Posterior vena cava (tissue), 2 donors: ENCODE measurements around the gene MOB3A. TPM values are rescaled to one million over a fixed set of nuclear protein-coding genes. Genes with fewer than 3 reads are reported as not detected.

ENCODE experiments used
- DNase-seq: peaks from one replicate; pipeline ENCODE4 v3.0.0-alpha.2; 2020; ENCODE audit warnings: low spot score
- intact Hi-C, 2 donors: fragments of 100-400 bp; cut with DNase I; formaldehyde crosslinking; loops; one replicate each; pipeline versions ENCODE4 v1.14.1 to v1.14.2; 2022 to 2023
- total RNA-seq, 2 donors: library from RNA; stranded (reverse); fragmentation: NEBNext Ultra II Directional; extraction: Animal tissue kit (Norgen Biotek cat#: 25700); gene quantifications; one replicate each; pipeline ENCODE4 v1.2.1, GENCODE V29; 2021
- donor health status: DM: yes; HTN: yes; CAD: no.
- donor health status: DM: yes; HTN: yes; CAD: no.

Gene MOB3A
- total RNA-seq, 2 donors from 2014 or later, result 55.8 to 57.1 TPM

- no peak for DNase-seq
- intact Hi-C loops, result no loop called here
Measured at GRCh38 chr19:2127758-2128157, 31.6 kb upstream of the MOB3A start.

DNA sequence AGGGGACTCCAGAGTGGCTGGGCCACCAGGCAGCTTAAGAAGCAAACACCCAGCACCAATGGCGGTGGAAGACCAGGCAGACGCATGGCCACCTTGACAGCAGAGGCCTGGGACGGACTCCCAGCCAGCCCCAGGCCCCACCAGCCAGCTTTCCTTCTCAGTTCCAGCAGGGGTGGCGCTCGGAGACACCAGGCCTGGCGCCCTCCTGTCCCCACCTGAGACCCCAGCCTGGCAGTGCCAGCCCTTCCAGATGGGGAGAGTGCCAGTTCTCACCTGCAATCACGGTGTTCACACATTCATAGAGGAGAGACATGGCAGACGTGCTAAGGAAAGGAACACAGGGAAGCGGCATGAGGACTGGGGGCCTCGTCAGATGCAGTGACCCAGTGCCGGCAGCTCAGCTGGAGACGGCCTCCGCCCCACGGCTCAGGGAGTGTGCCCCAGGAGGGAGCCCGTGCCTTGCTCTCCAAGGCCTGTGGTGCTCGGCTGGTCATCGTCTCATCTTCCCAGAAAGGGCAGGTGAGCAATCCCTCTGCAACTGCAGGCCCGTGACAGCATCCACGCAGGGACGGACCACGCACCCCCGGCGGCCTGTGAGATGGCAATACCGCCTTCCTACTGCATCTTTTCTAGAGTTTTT, 30.9 kb upstream of the MOB3A start:
- no peak for DNase-seq
- intact Hi-C loops, result no loop called here

DNA sequence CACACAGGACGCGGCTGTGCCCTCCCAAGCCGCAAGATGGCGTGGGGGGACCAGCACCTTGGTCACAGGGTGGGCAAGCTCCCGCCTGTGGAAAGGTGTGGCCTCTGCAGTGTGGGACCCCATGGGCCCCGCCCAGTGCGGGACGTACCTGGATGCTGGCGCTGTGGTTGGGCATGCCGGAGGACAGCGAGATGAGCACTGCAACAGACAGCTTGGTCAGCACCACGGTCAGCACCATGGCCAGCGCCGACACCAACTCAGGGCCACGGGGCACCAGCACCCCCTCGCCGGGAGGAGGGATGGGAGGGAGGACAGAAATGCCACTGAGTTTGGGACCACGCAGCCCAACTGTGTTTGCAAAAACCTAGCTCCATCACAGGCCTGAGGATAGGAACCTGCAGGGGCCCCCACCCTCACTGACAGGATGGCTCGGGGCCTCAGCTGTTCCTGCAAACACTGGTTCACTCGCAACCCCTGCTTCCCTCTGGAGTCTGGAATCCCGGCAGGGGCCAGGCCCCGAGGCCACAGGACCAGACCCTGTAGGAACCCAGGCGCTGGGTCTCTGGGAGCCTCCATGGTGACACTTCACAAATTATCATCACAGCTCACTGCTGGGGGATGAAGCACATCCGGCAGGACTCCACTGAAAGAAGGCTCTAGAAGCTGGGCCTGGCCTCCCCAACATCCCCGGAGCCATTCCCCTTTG, 27.7 kb upstream of the MOB3A start:
- no peak for DNase-seq
- intact Hi-C loops, result loop anchor here in 1 of 2 donors (2.0 kb wide), 1 partner anchor 51 kb away; no protein-coding TSS in a partner anchor

DNA sequence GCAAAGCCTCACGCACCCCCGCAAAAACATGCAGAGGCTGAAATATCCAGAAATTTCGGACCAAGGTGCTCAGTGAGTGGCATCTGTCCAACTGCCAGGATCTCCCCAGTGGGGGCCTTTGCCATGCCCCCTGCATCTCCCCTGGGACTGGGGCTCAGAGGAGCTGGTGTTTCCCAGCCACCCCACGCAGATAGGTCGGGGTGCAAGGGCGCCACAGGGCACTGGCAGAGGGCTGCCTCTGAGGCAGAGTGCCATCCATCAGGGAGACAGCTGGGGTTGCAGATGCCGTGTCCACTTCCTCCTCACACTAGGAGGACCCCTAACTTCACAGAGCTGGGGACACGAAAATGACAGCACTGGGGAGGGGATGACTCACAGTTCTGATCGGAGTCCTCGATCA, 26.9 kb upstream of the MOB3A start:
- intact Hi-C loops, result loop anchor here in 1 of 2 donors (2.0 kb wide), 1 partner anchor 50 kb away; no protein-coding TSS in a partner anchor
- DNase-seq, result no peak

- intact Hi-C loops, result loop anchor here in 1 of 2 donors (2.0 kb wide), 1 partner anchor 49 kb away; no protein-coding TSS in a partner anchor
- no peak for DNase-seq
Measured at GRCh38 chr19:2122251-2122650, 26.1 kb upstream of the MOB3A start.

GRCh38 chr19:2121416-2122051, 25.4 kb upstream of the MOB3A start:
- DNase-seq, result no peak
- intact Hi-C loops, result loop anchor here in 1 of 2 donors (2.0 kb wide), 1 partner anchor 49 kb away; no protein-coding TSS in a partner anchor

GRCh38 chr19:2120821-2121220, 24.7 kb upstream of the MOB3A start:
- DNase-seq, result no peak
- intact Hi-C loops, result no loop called here

DNA sequence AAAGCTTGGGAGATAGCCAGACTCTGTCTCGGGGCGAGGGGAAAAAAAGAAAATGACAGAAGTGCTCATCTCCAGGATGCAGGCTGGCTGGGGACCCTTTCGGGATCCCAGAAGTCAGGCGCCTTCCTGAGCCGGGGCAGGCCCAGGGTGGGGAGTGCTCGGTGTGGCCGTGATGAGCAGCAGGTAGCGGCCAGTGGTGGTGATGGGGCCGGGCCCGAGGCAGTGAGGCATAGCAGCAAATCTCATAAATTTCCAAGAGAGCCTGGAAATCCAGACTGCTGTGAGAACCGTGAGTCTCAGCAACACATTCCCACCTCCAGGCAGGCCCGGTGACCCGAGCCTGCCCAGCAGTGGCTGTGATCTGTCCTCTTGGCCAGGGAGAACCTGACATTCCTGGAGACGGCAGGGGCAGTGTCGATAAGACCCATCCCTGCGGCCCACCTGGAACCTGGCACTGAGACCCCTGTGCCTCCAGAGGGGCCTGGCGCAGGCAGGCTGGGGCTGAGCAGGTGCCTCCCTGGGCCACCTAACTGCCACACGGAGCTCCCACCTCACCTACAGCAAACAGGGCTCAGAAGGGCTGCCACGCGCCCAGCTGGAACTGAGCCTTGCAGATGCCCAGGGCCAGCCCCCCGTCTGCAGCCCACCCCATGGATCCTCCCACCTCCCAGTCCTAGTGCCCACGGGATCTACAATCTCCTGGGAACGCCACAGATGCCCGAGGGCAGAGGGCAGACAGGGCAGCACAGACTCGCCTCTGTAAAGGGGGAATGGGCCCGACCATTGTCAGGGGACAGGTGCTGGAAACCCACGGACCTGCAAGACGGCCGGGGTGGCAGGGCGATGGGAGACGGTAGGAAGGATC, 24.0 kb upstream of the MOB3A start:
- intact Hi-C loops, result no loop called here
- no peak for DNase-seq

GRCh38 chr19:2118438-2118837, 22.3 kb upstream of the MOB3A start:
- DNase-seq, result no peak
- intact Hi-C loops, result no loop called here

DNA sequence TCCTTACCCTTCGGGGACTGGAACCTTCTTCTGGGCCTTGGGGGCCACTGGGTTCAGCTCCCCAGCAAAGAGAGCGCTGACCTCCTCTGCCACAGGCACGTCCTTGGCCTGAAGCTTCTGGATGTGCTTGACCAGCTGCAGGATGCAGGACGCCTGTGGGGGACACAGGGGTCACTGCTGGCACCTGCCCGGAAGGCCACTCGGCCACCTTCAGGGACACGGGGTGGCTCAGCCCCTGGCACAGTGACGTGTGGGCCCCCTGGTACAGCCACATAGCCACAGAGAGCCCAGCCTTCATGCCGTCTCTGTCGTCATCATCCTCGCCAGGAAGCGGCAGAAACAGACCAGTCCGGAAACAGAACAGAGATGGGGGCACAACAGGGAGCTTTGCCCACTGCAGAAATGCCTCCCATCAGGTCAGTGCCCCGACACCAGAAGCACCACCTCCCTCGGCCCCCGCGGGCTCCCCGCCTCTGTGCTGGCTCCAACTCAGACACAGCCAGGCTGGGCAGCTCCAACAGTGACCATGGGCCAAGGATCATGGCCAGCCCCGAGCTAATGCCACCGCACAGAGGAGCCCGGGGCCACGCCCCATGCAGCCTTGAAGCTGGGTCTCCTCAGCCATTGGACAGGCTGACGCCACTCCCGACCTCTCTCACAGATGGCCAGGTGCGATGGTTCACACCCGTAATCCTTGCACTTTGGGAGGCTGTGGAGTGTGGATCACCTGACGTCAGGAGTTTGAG, 21.3 kb upstream of the MOB3A start:
- no peak for DNase-seq
- intact Hi-C loops, result no loop called here

GRCh38 chr19:2116507-2116906, 20.4 kb upstream of the MOB3A start:
- intact Hi-C loops, result no loop called here
- no peak for DNase-seq

DNA sequence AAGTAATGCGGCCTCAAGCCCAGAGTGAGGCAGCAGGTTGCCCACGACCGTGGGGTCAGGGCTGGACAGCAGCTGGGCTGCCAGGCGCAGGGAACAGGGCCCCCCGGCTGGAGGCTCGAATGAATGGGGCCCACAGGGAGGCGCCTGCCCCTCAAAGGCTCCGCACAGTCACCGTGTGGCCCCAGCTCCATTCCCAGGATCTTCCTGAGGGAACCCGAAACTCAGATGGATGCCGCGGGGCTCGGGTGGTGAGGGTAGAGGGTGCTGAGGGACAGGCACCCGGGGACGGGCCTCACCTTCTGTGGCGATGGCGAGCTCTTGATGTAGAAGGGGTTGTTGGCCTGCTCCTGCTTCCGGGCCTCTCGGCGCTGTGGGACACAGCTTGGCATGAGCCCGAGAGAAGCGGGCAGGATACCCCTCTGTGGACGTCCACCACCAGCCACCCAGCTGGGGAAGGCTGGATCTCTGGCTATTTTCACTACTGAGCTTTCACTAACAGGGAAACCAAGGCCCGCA, 19.8 kb upstream of the MOB3A start:
- DNase-seq, result no peak
- intact Hi-C loops, result no loop called here

DNA sequence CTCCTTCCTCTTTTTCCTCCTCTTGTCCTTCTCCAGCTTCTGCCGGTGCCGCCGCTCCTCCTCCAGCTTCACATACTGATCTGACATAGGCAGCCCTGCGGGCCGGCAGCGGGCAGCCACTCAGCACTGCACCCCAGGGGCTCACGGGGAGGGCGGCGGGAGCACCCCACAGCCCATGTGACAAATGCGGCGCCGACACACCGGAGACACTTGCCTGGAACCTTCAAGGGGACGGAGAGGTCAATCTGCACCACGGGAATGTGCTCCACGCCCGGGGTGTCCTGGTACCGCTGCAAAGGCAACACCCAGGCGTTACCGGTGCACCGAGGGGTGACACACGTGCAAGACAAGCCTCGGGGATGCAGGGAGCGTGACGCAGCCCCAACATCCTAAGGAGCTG, 19.2 kb upstream of the MOB3A start:
- DNase-seq, result no peak
- intact Hi-C loops, result no loop called here

- DNase-seq, result no peak
- intact Hi-C loops, result no loop called here
Measured at GRCh38 chr19:2114821-2115220, 18.7 kb upstream of the MOB3A start.

- intact Hi-C loops, result no loop called here
- no peak for DNase-seq
Measured at GRCh38 chr19:2114218-2114617, 18.1 kb upstream of the MOB3A start.

DNA sequence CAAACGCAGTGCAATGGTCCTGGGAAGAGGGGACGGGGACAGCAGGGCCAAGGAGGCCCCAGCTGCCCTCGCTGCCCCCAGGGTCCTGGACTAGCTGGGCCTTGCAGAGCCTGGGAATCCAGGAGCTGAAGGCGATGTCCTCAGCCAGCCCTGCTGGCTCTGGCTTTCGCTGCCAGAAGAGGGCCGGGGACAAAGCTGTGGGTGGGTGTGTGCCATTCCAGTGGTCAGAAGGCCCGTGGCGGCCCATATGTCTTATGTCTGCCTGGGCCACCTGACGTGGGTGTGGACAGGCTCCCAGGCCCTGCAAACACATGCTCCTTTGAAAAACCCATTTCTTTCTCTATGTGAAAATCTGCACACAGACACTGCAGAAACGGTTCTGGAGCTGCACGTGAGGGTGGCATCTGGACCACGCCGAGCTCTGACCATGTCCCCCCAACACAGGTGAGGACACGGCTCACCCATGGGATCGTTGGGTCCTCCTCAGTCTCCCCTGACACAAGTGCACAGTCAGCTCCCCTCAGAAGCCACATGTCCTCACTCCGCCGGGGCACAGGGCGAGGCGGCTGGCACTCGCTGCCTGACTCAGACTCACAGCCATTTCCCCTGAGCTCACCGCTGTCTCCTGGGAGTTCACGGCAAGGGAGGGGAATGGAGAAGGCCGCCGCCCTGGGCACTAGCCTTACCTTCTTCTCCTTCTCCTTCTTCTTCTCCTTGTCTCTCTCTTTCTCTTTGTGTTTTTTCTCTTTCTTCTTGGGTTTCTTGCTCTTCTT, 17.5 kb upstream of the MOB3A start:
- DNase-seq, result no peak
- intact Hi-C loops, result no loop called here

DNA sequence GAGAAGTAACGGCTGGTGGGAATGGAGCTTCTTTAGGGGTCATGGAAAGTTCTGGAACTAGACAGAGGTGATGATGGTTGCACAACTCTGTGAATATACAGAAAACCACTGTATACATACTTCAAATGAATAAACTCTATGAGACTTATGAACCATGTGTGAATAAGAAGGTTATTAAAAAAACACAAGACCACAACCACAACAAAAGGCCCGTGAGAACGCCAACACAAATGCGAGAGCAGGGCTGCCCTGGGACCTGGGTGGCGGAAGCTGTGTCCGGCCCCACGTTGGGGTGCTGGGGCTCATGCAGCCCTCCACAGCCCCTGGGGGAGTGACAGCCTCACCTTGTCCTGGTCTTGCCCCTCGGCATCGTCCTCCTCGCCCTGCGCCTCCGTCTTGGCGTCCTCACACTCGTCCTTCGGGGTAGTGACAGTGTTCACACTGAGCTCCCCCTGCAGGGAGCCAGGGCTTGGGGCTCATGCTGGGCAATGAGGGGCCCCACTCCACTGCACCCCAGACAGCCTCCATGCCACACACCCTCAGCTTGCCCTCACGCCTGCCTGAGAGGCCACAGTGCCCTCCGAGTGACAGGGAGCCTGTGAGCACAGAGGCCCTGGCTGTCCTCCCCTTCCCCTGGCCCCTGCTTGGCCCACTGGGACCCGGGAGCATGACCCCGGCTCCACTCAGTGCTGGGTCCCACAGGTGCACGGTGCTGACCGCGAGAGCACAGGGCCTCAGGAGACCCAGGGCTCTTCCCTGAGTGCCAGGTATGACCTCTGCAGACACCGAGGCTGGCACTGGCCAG, 16.6 kb upstream of the MOB3A start:
- DNase-seq, result no peak
- intact Hi-C loops, result no loop called here
